ENCODE measurements around the gene TIGD2. TPM values are rescaled to one million over a fixed set of nuclear protein-coding genes. Genes with fewer than 3 reads are reported as not detected.

Gene TIGD2
- total and polyA plus RNA-seq, 9 of the 15 experiments (the other 6 are each of a cell fraction or from before 2014, with no cell fraction given) = 3.6 to 15.0 (median 9.8) TPM

DNA sequence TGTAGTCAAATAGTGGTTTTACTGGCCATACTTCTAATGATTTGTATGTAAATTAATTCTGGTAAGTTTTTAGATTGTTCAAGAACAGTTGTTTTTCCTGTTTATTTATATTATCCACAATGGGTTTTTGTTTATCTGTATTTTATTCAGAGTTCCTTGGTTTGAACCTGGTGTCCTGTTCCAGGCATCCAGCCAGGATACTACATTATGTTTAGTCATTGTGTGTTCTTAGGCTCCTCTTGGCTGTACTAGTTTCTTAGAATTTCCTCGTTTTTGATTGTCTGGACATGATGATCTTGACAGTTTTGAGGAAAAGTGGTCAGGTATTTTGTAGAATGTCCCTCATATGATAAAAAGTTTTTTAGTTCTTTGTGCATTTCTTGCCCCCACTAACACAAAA is 7.8 kb downstream of the TIGD2 start (continued):
- TF ChIP-seq MYBL2 (IDR thresholded peaks at IDR 0.05; ENCODE audit: low read depth) = no peak
- TF ChIP-seq MYBL2 (CRISPR knock-in tag; IDR thresholded peaks at IDR 0.05; ENCODE audit: borderline replicate concordance) = no peak
- no peak for TF ChIP-seq SAP30 (IDR thresholded peaks at IDR 0.05; ENCODE audit: borderline replicate concordance, insufficient read depth, low read depth, low read length, poor library complexity, severe bottlenecking)

DNA sequence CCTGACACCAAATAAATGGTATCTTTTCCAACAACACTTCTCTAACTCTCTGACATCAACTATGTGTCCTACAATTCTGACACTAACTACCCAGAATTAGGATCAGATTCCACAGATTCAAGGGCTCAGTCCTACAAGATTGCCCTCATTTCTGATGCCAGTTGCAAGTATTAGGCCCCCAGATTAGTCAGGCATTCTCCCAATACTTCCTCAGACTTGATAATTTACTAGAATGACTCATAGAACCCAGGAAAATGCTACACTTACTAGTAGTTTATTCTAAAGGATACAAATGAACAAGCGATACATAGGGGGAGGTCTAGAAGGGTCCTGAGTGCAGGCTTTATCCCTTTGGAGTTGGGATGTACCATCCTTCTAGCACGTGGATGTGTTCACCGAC is 8.5 kb downstream of the TIGD2 start:
- H3K9me3 ChIP-seq (replicated peaks; ENCODE audit: control insufficient read depth, insufficient read depth, low read depth, low read length) = no peaks in the 10 kb centered on the region
- POLR2A ChIA-PET = no interaction called here
- no peak overlapping the region for H3K4me3 ChIP-seq
- no peak for FAIRE-seq
- no peaks in the 10 kb centered on the region for H3K27me3 ChIP-seq (ENCODE audit: control insufficient read depth in 2 of 2, insufficient read depth in 2 of 2, low read length in 2 of 2)
- intact Hi-C loops (cut with micrococcal nuclease) = loop anchor here (10.0 kb wide), 2 partner anchors 235 to 595 kb away; partner anchors contain the start of gene PYURF
- CTCF ChIA-PET (ENCODE audit: low intra/inter-chr PET ratio) = no interaction called here
- H3K27ac ChIP-seq (ENCODE audit: extremely low read depth, low read depth, low read length) = no peak overlapping the region
- in situ Hi-C loops (cut with MboI) = no loop called here
- H3K4me1 ChIP-seq (replicated peaks in 1 of 2; ENCODE audit: control insufficient read depth in 2 of 2, insufficient read depth in 2 of 2, low read length in 2 of 2) = peaks cover 0 to 13% of the 10 kb centered on the region in 2 experiments; a peak in 3 of 5 replicates
- no peak overlapping the region for H3K4me2 ChIP-seq (ENCODE audit: insufficient read depth, low read length)
- H3K79me2 ChIP-seq (ENCODE audit: control insufficient read depth, insufficient read depth, low read length) = no peaks in the 10 kb centered on the region
- no peak overlapping the region for H2AFZ ChIP-seq (ENCODE audit: low read depth, low read length)
- no peak for ATAC-seq
- H3K36me3 ChIP-seq (ENCODE audit: control insufficient read depth, insufficient read depth, low read length) = 0 out of 3 replicates have a peak, but pooled peaks cover 3% of the 10 kb centered on the region
- no peak for DNase-seq (ENCODE audit: extremely low read depth in 1 of 4, low spot score in 3 of 4)
- H3K9me1 ChIP-seq (ENCODE audit: control insufficient read depth, insufficient read depth, low read length) = no peaks in the 10 kb centered on the region
- no peak overlapping the region for H3K9ac ChIP-seq (ENCODE audit: insufficient read depth in 1 of 2, low read depth in 2 of 2, low read length in 2 of 2)
- no peaks in the 10 kb centered on the region for H4K20me1 ChIP-seq (replicated peaks; ENCODE audit: control insufficient read depth, insufficient read depth, low read length)
- no peak for TF ChIP-seq DNMT1 (IDR thresholded peaks at IDR 0.05)
- no peak for TF ChIP-seq SOX6 (IDR thresholded peaks at IDR 0.05)
- TF ChIP-seq RFX7 (CRISPR knock-in tag; IDR thresholded peaks at IDR 0.05) = no peak
- TF ChIP-seq, protein P1, sequence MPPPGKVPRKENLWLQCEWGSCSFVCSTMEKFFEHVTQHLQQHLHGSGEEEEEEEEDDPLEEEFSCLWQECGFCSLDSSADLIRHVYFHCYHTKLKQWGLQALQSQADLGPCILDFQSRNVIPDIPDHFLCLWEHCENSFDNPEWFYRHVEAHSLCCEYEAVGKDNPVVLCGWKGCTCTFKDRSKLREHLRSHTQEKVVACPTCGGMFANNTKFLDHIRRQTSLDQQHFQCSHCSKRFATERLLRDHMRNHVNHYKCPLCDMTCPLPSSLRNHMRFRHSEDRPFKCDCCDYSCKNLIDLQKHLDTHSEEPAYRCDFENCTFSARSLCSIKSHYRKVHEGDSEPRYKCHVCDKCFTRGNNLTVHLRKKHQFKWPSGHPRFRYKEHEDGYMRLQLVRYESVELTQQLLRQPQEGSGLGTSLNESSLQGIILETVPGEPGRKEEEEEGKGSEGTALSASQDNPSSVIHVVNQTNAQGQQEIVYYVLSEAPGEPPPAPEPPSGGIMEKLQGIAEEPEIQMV (tag; conservative IDR thresholded peaks at IDR 0.05; ENCODE audit: low read depth) = no peak
- TF ChIP-seq ZNF12 (CRISPR knock-in tag; IDR thresholded peaks at IDR 0.05) = no peak
- TF ChIP-seq ETV5 (CRISPR knock-in tag; IDR thresholded peaks at IDR 0.05; ENCODE audit: low read depth) = no peak
- TF ChIP-seq DMBX1 (CRISPR knock-in tag; IDR thresholded peaks at IDR 0.05; ENCODE audit: borderline replicate concordance) = no peak
- TF ChIP-seq, protein P2, sequence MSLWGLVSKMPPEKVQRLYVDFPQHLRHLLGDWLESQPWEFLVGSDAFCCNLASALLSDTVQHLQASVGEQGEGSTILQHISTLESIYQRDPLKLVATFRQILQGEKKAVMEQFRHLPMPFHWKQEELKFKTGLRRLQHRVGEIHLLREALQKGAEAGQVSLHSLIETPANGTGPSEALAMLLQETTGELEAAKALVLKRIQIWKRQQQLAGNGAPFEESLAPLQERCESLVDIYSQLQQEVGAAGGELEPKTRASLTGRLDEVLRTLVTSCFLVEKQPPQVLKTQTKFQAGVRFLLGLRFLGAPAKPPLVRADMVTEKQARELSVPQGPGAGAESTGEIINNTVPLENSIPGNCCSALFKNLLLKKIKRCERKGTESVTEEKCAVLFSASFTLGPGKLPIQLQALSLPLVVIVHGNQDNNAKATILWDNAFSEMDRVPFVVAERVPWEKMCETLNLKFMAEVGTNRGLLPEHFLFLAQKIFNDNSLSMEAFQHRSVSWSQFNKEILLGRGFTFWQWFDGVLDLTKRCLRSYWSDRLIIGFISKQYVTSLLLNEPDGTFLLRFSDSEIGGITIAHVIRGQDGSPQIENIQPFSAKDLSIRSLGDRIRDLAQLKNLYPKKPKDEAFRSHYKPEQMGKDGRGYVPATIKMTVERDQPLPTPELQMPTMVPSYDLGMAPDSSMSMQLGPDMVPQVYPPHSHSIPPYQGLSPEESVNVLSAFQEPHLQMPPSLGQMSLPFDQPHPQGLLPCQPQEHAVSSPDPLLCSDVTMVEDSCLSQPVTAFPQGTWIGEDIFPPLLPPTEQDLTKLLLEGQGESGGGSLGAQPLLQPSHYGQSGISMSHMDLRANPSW (CRISPR knock-in tag; IDR thresholded peaks at IDR 0.05) = no peak
- TF ChIP-seq, protein P3, sequence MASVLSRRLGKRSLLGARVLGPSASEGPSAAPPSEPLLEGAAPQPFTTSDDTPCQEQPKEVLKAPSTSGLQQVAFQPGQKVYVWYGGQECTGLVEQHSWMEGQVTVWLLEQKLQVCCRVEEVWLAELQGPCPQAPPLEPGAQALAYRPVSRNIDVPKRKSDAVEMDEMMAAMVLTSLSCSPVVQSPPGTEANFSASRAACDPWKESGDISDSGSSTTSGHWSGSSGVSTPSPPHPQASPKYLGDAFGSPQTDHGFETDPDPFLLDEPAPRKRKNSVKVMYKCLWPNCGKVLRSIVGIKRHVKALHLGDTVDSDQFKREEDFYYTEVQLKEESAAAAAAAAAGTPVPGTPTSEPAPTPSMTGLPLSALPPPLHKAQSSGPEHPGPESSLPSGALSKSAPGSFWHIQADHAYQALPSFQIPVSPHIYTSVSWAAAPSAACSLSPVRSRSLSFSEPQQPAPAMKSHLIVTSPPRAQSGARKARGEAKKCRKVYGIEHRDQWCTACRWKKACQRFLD (CRISPR knock-in tag; IDR thresholded peaks at IDR 0.05) = no peak
- TF ChIP-seq NR2F6 (CRISPR knock-in tag; IDR thresholded peaks at IDR 0.05) = no peak
- WGBS (ENCODE audit: insufficient coverage, low coverage, missing lambda C conversion rate) = 100% methylated on average over 3 of the region's 3 CpGs
- no TSS peak for BruUV-seq (replicated peaks)
